ENCODE measurements around the gene DCHS1.
"Not testable (repeated sequence)": the region's sequence is repeated elsewhere in the genome, so short reads cannot be mapped to it uniquely, and the experiment has no call there.

Gene DCHS1

DNA sequence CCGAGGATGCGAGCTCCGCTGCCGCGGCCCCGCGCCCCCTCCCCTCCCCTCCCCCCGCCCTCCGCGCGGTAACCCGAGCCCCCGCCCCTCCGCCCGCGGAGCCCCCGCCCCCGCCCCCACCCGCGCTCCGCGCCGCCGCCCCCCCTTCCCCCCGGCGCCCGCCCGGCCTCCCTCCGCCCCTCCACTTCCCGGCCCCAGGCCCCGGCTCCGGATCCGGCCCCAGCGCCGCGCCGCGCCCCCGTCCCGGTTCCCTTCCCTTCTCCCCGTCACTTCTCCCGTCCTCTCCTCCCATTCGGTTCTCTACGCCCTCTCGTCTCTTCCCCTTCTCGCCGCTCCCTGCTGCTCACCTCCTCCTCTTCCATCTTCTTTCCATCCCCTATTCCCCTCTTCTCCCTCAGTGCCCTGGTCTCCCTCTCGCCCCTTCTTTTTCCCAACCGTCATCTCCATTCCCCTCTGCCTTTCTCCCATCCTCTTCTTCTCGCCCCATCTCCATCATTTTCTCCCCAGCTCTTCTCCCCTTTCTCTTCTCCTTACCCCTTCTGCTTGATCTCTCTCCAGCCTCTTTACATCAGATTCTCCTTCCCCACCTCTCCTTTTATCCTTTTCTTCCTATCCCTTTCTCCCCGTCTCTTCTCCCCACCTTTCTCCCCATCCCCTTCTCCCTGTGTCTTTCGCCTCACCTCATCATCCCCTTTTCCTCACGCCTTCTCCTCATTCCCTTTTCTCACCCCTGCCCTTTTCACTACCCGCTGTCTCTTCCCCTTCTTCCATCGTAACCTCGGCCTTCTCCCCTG is at the start of gene DCHS1:
DCHS1 (minus strand) TSS at position 20 of the 794 bp plus-strand sequence. CDS start 14,196 bp downstream, outside the sequence.
- Histone ChIP-seq H3K9me3 (no peaks in the 10 kb centered on the region), H3K4me2 (peak within 1 kb of the TSS; percentile 82), H3K36me3 (no peaks in the 10 kb centered on the region), H4K20me1 (peaks cover 25% of the 10 kb centered on the region; the same call in 1 of the 2 replicates), H3K4me1 (peaks cover 32% of the 10 kb centered on the region), H3K27ac (peak within 1 kb of the TSS; percentile 85), H3K9ac (peak within 1 kb of the TSS; percentile 84), H3K4me3 (peak within 1 kb of the TSS; percentile 82), H3K27me3 (peaks cover 47% of the 10 kb centered on the region)
- no peak for TF ChIP-seq Cebpa-rat (IDR thresholded peaks at IDR 0.05)

DNA sequence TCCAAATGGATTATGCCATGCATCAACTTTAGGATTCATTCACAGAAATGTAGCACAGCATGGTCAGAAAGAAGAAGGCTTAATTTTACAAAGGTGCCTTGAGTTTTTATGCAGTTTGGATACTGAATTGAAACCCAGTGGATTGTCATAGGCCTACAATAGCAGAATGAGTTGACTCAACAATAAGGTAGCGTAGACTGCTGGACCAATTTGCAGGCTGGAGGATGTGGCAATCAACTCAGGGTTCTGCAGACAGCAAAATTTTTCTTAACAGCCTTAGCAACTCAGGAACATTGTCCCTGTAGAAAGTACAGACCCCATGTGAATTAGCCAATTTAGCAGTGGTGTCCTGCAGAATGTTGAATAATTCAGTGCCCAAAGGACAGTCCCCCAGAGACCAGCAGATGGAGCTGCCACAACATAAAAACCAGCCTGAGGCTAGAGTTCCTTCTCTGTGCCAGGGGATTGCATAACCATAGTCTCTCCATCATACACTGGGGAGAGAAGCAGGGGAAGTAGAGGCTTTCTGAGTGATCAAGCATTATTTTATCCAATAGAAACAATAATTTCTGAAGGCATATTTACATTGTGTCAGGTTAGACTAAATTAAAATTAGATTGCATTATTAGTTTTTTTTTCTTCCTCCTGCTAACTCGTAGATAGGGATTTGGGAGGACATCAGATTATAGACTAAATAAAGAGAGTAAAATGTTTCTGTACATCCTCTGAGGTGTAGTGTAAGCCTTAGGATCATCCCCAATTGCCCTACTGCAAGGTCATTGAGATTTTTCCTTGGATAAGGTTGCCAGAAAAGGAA is 47.8 kb upstream of the DCHS1 start:
- H3K9ac ChIP-seq = no peak overlapping the region
- peak; percentile 81 for TF ChIP-seq Cebpa-rat (IDR thresholded peaks at IDR 0.05)
- no peak overlapping the region for H3K4me2 ChIP-seq
- no peaks in the 10 kb centered on the region for H3K9me3 ChIP-seq
- H3K27me3 ChIP-seq = no peaks in the 10 kb centered on the region
- no peaks in the 10 kb centered on the region for H4K20me1 ChIP-seq
- H3K4me3 ChIP-seq = no peak overlapping the region
- no peaks in the 10 kb centered on the region for H3K4me1 ChIP-seq
- H3K27ac ChIP-seq = no peak overlapping the region
- no peaks in the 10 kb centered on the region for H3K36me3 ChIP-seq

DNA sequence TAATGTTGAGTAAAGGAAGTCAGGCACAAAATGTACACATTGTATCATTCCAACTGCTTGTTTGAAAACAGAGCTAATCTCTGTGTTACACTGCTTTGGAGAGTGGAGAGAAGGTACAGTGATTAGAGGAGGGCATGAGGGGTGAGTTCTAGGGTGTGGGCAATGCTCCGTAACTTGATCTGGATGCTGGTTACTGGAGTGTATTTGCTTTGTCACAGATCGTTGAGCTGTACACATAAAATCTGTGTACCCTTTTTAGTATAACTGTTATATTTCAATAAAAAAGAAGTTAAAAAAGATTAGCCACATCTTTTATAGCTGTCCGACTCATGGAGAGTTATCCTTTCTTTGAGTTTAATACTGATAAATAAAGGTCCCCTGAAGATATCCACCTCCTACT is 46.3 kb upstream of the DCHS1 start:
- not testable (repeated sequence) for H3K4me1 ChIP-seq, H3K27me3 ChIP-seq, H3K9me3 ChIP-seq, H3K36me3 ChIP-seq, H3K27ac ChIP-seq, H4K20me1 ChIP-seq, H3K9ac ChIP-seq, H3K4me3 ChIP-seq, H3K4me2 ChIP-seq

DNA sequence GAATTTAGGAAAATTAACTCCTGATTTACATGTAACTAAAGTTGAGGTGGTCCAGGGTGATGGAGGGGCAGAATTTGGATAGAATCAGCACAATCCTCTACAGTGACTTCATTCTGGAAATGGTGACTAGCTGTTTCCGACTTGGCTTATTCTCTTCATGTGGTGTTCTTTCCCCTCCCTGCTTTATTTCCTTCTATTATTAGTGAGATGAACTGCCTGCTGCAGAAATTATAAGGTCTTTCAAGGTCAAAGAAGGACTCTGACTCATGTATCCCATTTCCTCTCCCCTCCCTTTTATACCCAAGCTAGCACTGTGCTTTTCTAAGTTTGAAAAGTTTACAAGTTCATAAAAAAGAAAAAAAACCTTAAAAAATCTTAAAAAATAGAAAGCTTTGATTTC is 39.8 kb upstream of the DCHS1 start:
- Histone ChIP-seq H3K27me3 (no peaks in the 10 kb centered on the region), H3K4me3 (no peak overlapping the region), H3K4me1 (peaks cover 8% of the 10 kb centered on the region; the same call in 1 of the 2 replicates), H3K36me3 (no peaks in the 10 kb centered on the region), H3K9me3 (no peaks in the 10 kb centered on the region), H4K20me1 (no peaks in the 10 kb centered on the region), H3K9ac (no peak overlapping the region), H3K4me2 (no peak overlapping the region), H3K27ac (no peak overlapping the region)
- no peak for TF ChIP-seq Cebpa-rat (IDR thresholded peaks at IDR 0.05)

DNA sequence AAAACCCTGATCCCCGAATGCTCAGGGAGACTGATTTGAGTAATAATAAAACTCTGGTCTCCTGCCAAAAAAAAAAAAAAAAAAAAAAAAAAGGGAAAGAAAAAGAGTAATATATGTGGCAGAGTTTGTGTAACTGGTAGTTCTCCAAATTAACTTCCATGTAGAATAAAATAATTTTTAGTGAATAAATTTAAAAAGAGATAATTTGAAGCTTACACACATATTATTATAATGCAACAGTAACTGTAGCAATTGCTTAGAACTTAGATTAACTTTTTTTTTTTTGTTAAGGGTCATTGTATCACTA is 38.6 kb upstream of the DCHS1 start:
- Histone ChIP-seq H3K4me1 (peaks cover 8% of the 10 kb centered on the region; the same call in 1 of the 2 replicates), H3K9ac (no peak overlapping the region), H3K27ac (no peak overlapping the region), H3K4me3 (no peak overlapping the region), H4K20me1 (no peaks in the 10 kb centered on the region), H3K36me3 (no peaks in the 10 kb centered on the region), H3K4me2 (no peak overlapping the region), H3K27me3 (no peaks in the 10 kb centered on the region), H3K9me3 (peaks cover 5% of the 10 kb centered on the region; the same call in 1 of the 2 replicates)
- TF ChIP-seq Cebpa-rat (IDR thresholded peaks at IDR 0.05) = no peak

- Histone ChIP-seq H3K4me2 (0 out of 2 replicates have a peak overlapping the region, but pooled peaks have one; percentile 14), H3K36me3 (no peaks in the 10 kb centered on the region), H3K27me3 (no peaks in the 10 kb centered on the region), H3K9ac (no peak overlapping the region), H3K9me3 (peaks cover 5% of the 10 kb centered on the region; the same call in 1 of the 2 replicates), H3K4me3 (no peak overlapping the region), H3K27ac (no peak overlapping the region), H3K4me1 (peaks cover 8% of the 10 kb centered on the region; the same call in 1 of the 2 replicates), H4K20me1 (no peaks in the 10 kb centered on the region)
- TF ChIP-seq Cebpa-rat (IDR thresholded peaks at IDR 0.05) = no peak
Observed at GRCh38 chr11:6693342-6694228, 38.0 kb upstream of the DCHS1 start.

DNA sequence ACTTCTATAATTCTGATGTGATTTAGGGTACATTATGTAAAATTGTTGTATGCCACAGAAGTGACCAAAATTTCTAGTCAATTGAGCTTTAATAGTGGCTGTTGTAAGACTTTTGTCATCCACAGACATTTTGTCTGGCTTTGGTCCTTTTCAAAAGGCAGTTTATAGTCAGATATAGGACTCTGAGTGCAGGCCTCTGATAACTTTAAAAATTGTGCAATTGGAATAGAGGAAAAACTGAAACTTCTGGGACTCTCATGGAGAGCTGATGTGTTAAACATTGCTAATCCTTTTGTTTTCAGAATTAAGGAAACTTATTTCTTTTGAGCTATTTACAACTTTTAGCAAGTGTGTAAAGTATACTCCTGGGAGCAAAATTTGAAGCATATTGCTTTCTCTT is 36.5 kb upstream of the DCHS1 start:
- Histone ChIP-seq H3K27me3 (no peaks in the 10 kb centered on the region), H3K27ac (no peak overlapping the region), H3K9me3 (peaks cover 5% of the 10 kb centered on the region; the same call in 1 of the 2 replicates), H3K4me3 (no peak overlapping the region), H4K20me1 (no peaks in the 10 kb centered on the region), H3K4me2 (no peak overlapping the region), H3K9ac (no peak overlapping the region), H3K36me3 (no peaks in the 10 kb centered on the region), H3K4me1 (peaks cover 8% of the 10 kb centered on the region; the same call in 1 of the 2 replicates)
- no peak for TF ChIP-seq Cebpa-rat (IDR thresholded peaks at IDR 0.05)

DNA sequence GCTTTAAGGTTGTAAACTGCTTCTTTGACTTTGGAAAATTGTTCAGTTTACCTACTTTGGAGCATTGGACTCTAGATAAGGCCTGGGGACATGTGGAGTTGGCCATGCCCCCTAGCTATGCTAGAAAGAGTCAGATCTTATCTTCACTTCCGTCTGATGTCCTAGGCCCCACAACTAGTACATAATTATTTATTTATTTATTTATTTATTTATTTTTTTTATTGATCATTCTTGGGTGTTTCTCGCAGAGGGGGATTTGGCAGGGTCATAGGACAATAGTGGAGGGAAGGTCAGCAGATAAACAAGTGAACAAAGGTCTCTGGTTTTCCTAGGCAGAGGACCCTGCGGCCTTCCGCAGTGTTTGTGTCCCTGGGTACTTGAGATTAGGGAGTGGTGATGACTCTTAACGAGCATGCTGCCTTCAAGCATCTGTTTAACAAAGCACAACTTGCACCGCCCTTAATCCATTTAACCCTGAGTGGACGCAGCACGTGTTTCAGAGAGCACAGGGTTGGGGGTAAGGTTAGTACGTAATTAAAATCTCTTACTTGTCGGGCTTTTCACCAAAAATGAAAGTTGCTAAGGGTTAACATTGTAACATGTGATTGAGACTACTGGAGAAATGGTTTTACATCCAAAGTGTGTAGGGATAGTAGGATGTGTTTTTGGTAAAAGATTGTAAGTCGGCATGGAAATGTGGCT is 35.0 kb upstream of the DCHS1 start:
- not testable (repeated sequence) for H4K20me1 ChIP-seq, H3K4me2 ChIP-seq, H3K9me3 ChIP-seq, H3K27ac ChIP-seq, H3K9ac ChIP-seq, H3K36me3 ChIP-seq, H3K4me3 ChIP-seq, H3K27me3 ChIP-seq, H3K4me1 ChIP-seq

- H3K4me1 ChIP-seq = peaks cover 5% of the 10 kb centered on the region
- no peak overlapping the region for H3K9ac ChIP-seq
- H3K9me3 ChIP-seq = peaks cover 5% of the 10 kb centered on the region; the same call in 1 of the 2 replicates
- no peaks in the 10 kb centered on the region for H3K36me3 ChIP-seq
- no peak for TF ChIP-seq Cebpa-rat (IDR thresholded peaks at IDR 0.05)
- no peak overlapping the region for H3K4me2 ChIP-seq
- H3K4me3 ChIP-seq = no peak overlapping the region
- no peaks in the 10 kb centered on the region for H3K27me3 ChIP-seq
- no peak overlapping the region for H3K27ac ChIP-seq
- H4K20me1 ChIP-seq = no peaks in the 10 kb centered on the region
Observed at GRCh38 chr11:6687876-6688275, 32.3 kb upstream of the DCHS1 start.
